HCT116 (cell line): ENCODE measurements around the gene SLC4A2. TPM values are rescaled to one million over a fixed set of nuclear protein-coding genes. Genes with fewer than 3 reads are reported as not detected.

Experiments
- ATAC-seq: fragments of 200-7000 bp; cut with Tn5 transposase; 2 replicates; pipeline ENCODE4 v1.9.1; 2020; ENCODE audit warnings: mild to moderate bottlenecking, moderate library complexity
- BruUV-seq: library from RNA; stranded (reverse); fragments of 400-500 nt; replicated peaks from 2 replicates; lab custom pipeline; 2021; lab: Mats Ljungman, UMichigan
- CTCF ChIA-PET: fragments of 300-600 bp; sonication (Branson Sonifier 250); formaldehyde crosslinking; loops from one replicate; lab custom pipeline; 2021; ENCODE audit warnings: antibody characterized with exemption; lab: Charles Lee
- POLR2A ChIA-PET: fragments of 300-600, 350-600 bp; sonication (Branson Sonifier 250); formaldehyde crosslinking; loops from one replicate; lab custom pipeline; 2021; ENCODE audit warnings: antibody characterized with exemption; lab: Charles Lee
- RAD21 ChIA-PET, 2 experiments: fragments of 300-600 bp; sonication (Branson Sonifier 250); formaldehyde crosslinking; loops; one replicate each; lab custom pipeline; 2023; ENCODE audit warnings: low total read pairs in 2 of 2; ENCODE audit not compliant: uncharacterized antibody in 2 of 2, unreplicated experiment in 2 of 2, low non-redundant PET in 1 of 2; lab: Charles Lee
- DNase-seq: peaks from one replicate; pipeline ENCODE4 v3.0.0-alpha.2; 2010; ENCODE audit warnings: low read depth, low spot score
- H2AFZ ChIP-seq: fragments of 200-600 bp; shearing (Covaris generic), sonication (generic); 2 replicates; pipeline ENCODE4 v1.6.1; 2017; ENCODE audit warnings: low read depth, mixed run types, mixed read lengths, antibody characterized with exemption, low read length; ENCODE audit not compliant: poor library complexity, severe bottlenecking
- H3K27ac ChIP-seq: 2 replicates; pipeline ENCODE4 v1.5.1; 2012; ENCODE audit warnings: low read depth, low read length
- H3K27me3 ChIP-seq: fragments of 200-600 bp; sonication (generic); 2 replicates; pipeline ENCODE4 v1.6.1; 2016; ENCODE audit warnings: mixed run types, low read length, mixed read lengths; ENCODE audit not compliant: insufficient read depth
- H3K36me3 ChIP-seq, 2 experiments: fragments of 200-500 bp in 1 of 2; fragments of 200-600 bp in 1 of 2; sonication (Bioruptor generic) in 1 of 2; sonication (generic) in 1 of 2; 2 replicates each; pipeline versions ENCODE4 v1.5.1 to v1.6.1; 2014 to 2016; ENCODE audit warnings: low read length in 2 of 2, inconsistent platforms in 1 of 2, mixed read lengths in 1 of 2, mixed run types in 1 of 2; ENCODE audit not compliant: insufficient read depth in 2 of 2, control insufficient read depth in 1 of 2
- H3K4me1 ChIP-seq, 2 experiments: fragments of 200-600 bp in 1 of 2; sonication (generic) in 1 of 2; 2 replicates each; pipeline versions ENCODE4 v1.5.1 to v1.6.1; 2012 to 2017; ENCODE audit warnings: low read length in 2 of 2, inconsistent platforms in 1 of 2, mild to moderate bottlenecking in 1 of 2, mixed read lengths in 1 of 2, mixed run types in 1 of 2, moderate library complexity in 1 of 2; ENCODE audit not compliant: insufficient read depth in 2 of 2, control insufficient read depth in 1 of 2
- H3K4me2 ChIP-seq: fragments of 200-600 bp; sonication (generic); 2 replicates; pipeline ENCODE4 v1.6.1; 2017; ENCODE audit warnings: mixed run types, low read length, mixed read lengths
- H3K4me3 ChIP-seq, 2 experiments: fragments of 200-600 bp in 1 of 2; sonication (generic) in 1 of 2; replicated peaks in 1 of 2; 2 replicates each; pipeline ENCODE4 v1.5.1; 2011 to 2016; ENCODE audit warnings: low read length in 2 of 2, control low read depth in 1 of 2, low read depth in 1 of 2, mild to moderate bottlenecking in 1 of 2, mixed read lengths in 1 of 2, mixed run types in 1 of 2
- H3K79me2 ChIP-seq: fragments of 200-600 bp; sonication (generic); 2 replicates; pipeline ENCODE4 v1.6.1; 2017; ENCODE audit warnings: mild to moderate bottlenecking, mixed run types, low read length, moderate library complexity, mixed read lengths; ENCODE audit not compliant: insufficient read depth
- H3K9ac ChIP-seq: fragments of 200-600 bp; sonication (generic); 2 replicates; pipeline ENCODE4 v1.6.1; 2016; ENCODE audit warnings: low read length, mixed read lengths
- H3K9me2 ChIP-seq: fragments of 200-600 bp; sonication (generic), shearing (Covaris generic); 2 replicates; pipeline ENCODE4 v1.6.1; 2017; ENCODE audit warnings: mixed run types, mild to moderate bottlenecking, moderate library complexity; ENCODE audit not compliant: insufficient read depth
- H3K9me3 ChIP-seq, 2 experiments: fragments of 200-500 bp in 1 of 2; fragments of 200-600 bp in 1 of 2; sonication (Bioruptor generic) in 1 of 2; sonication (generic) in 1 of 2; 2 replicates each; pipeline ENCODE4 v1.6.1; 2014 to 2017; ENCODE audit warnings: low read length in 2 of 2, mixed read lengths in 2 of 2, inconsistent platforms in 1 of 2, low read depth in 1 of 2, mild to moderate bottlenecking in 1 of 2, mixed run types in 1 of 2, moderate library complexity in 1 of 2; ENCODE audit not compliant: control insufficient read depth in 1 of 2, insufficient read depth in 1 of 2
- H4K20me1 ChIP-seq: fragments of 200-600 bp; sonication (generic), shearing (Covaris generic); 2 replicates; pipeline ENCODE4 v1.6.1; 2017; ENCODE audit warnings: mixed run types, mild to moderate bottlenecking, moderate library complexity; ENCODE audit not compliant: insufficient read depth
- CBX3 ChIP-seq: IDR thresholded peaks from 2 replicates; pipeline ENCODE4 v1.6.1; 2012; ENCODE audit warnings: low read depth
- CEBPB ChIP-seq: IDR thresholded peaks from 2 replicates; pipeline ENCODE4 v1.6.1; 2012; ENCODE audit warnings: low read depth
- EGR1 ChIP-seq: IDR thresholded peaks from 2 replicates; pipeline ENCODE4 v1.6.1; 2012; ENCODE audit warnings: low read depth
- ELF1 ChIP-seq: IDR thresholded peaks from 2 replicates; pipeline ENCODE4 v1.6.1; 2012; ENCODE audit warnings: low read depth, borderline replicate concordance
- FOSL1 ChIP-seq: IDR thresholded peaks from 2 replicates; pipeline ENCODE4 v1.6.1; 2012; ENCODE audit warnings: low read depth
- JUND ChIP-seq: IDR thresholded peaks from 2 replicates; pipeline ENCODE4 v1.6.1; 2012
- POLR2A ChIP-seq: IDR thresholded peaks from 2 replicates; pipeline ENCODE4 v1.7.0; 2011; ENCODE audit warnings: borderline replicate concordance; ENCODE audit not compliant: insufficient read depth, insufficient read length; ENCODE audit errors: extremely low read depth
- POLR2AphosphoS5 ChIP-seq: IDR thresholded peaks from 2 replicates; pipeline ENCODE4 v1.6.1; 2011; ENCODE audit warnings: mild to moderate bottlenecking, low read depth, low read length, moderate library complexity
- SIN3A ChIP-seq: IDR thresholded peaks from 2 replicates; pipeline ENCODE4 v1.6.1; 2012; ENCODE audit warnings: low read depth
- SRF ChIP-seq: IDR thresholded peaks from 2 replicates; pipeline ENCODE4 v1.6.1; 2012; ENCODE audit warnings: low read depth
- TCF7L2 ChIP-seq: IDR thresholded peaks from 2 replicates; pipeline ENCODE4 v1.7.0; 2011; ENCODE audit warnings: borderline replicate concordance, inconsistent platforms; ENCODE audit not compliant: insufficient read depth, insufficient read length; ENCODE audit errors: extremely low read depth
- YY1 ChIP-seq: IDR thresholded peaks from 2 replicates; pipeline ENCODE4 v1.6.1; 2011; ENCODE audit warnings: low read length, low read depth, moderate library complexity, mild to moderate bottlenecking; ENCODE audit not compliant: insufficient replicate concordance; ENCODE audit errors: extremely low read depth
- ZBTB33 ChIP-seq: IDR thresholded peaks from 2 replicates; pipeline ENCODE4 v1.6.1; 2011; ENCODE audit warnings: mild to moderate bottlenecking, low read length, moderate library complexity; ENCODE audit not compliant: insufficient replicate concordance; ENCODE audit errors: extremely low read depth
- ZNF274 ChIP-seq: fragments of 200-500 bp; sonication (Bioruptor generic); IDR thresholded peaks from 2 replicates; pipeline ENCODE4 v1.6.1; 2014; ENCODE audit warnings: mild to moderate bottlenecking, low read depth, low read length, inconsistent platforms
- intact Hi-C: fragments of 100-400 bp; cut with micrococcal nuclease; formaldehyde crosslinking; loops from 2 replicates; pipeline ENCODE4 v1.10.0; 2022
- total RNA-seq: library from RNA; stranded (reverse); gene quantifications from one replicate; pipeline ENCODE4 v1.2.1, GENCODE V29; 2021; ENCODE audit not compliant: unreplicated experiment

SLC4A2 gene
- total RNA-seq, 1 experiment from 2014 or later = 240 TPM

GRCh38 chr7:151094675-151095074 is 35.3 kb downstream of the SLC4A2 start:
- CTCF ChIA-PET = interaction anchor here (0.7 kb wide), 1 partner anchor 130 kb away, joined by 4 read pairs; no protein-coding TSS in a partner anchor
- Histone ChIP-seq H3K9me2 (no peaks in the 10 kb centered on the region), H3K4me1 (no peaks in the 10 kb centered on the region), H3K27ac (no peak overlapping the region), H3K4me3 (no peak overlapping the region), H3K9me3 (no peaks in the 10 kb centered on the region), H4K20me1 (no peaks in the 10 kb centered on the region; the same call in 1 of the 2 replicates), H3K9ac (no peak overlapping the region), H3K4me2 (no peak overlapping the region), H3K36me3 (peaks cover 0 to 16% of the 10 kb centered on the region in 2 experiments; a peak in 1 of 4 replicates), H3K79me2 (peaks cover 97% of the 10 kb centered on the region), H2AFZ (no peak overlapping the region), H3K27me3 (no peaks in the 10 kb centered on the region)
- no TSS peak for BruUV-seq
- ATAC-seq (no peak), DNase-seq (no peak)
- RAD21 ChIA-PET = no interaction called here
- no peak for TF ChIP-seq TCF7L2
- TF ChIP-seq FOSL1 = no peak
- no peak for TF ChIP-seq POLR2AphosphoS5
- TF ChIP-seq ZNF274 = no peak
- TF ChIP-seq CEBPB = no peak
- TF ChIP-seq SIN3A = no peak
- TF ChIP-seq JUND = no peak
- no peak for TF ChIP-seq YY1
- no peak for TF ChIP-seq CBX3
- TF ChIP-seq SRF = no peak
- TF ChIP-seq POLR2A = no peak
- no peak for TF ChIP-seq ZBTB33
- no peak for TF ChIP-seq ELF1
- no peak for TF ChIP-seq EGR1
- intact Hi-C loops = no loop called here
- POLR2A ChIA-PET = interaction anchor here (1.7 kb wide), 1 partner anchor 15 kb away, joined by 4 read pairs; no protein-coding TSS in a partner anchor
